ENCODE data around the gene DAB2IP. TPM values are rescaled to one million over a fixed set of nuclear protein-coding genes. Genes with fewer than 3 reads are reported as not detected.

The DAB2IP gene
- total and polyA plus RNA-seq, 2 donors from 2014 or later = 33.8 to 105 TPM

- no peak for FAIRE-seq
- H3K4me3 ChIP-seq (ENCODE audit: low read length in 3 of 3) = no peak overlapping the region
- no peak for TF ChIP-seq CTCF (IDR thresholded peaks at IDR 0.05; ENCODE audit: borderline replicate concordance, extremely low read depth, insufficient read depth)
- DNase-seq = no peak
- H3K27me3 ChIP-seq (ENCODE audit: control insufficient read depth, insufficient read depth, low read length) = no peaks in the 10 kb centered on the region
- H3K27ac ChIP-seq (ENCODE audit: low read depth in 2 of 2, low read length in 2 of 2) = no peak overlapping the region
- no peaks in the 10 kb centered on the region for H3K9me3 ChIP-seq (ENCODE audit: control insufficient read depth in 2 of 3, insufficient read depth in 1 of 3, low read length in 3 of 3)
- peaks cover 0 to 42% (median 42%) of the 10 kb centered on the region in 3 donors for H3K4me1 ChIP-seq (ENCODE audit: control insufficient read depth in 2 of 3, insufficient read depth in 2 of 3, low read depth in 1 of 3, low read length in 3 of 3)
- H3K36me3 ChIP-seq (ENCODE audit: control insufficient read depth in 2 of 3, insufficient read depth in 3 of 3, low read length in 3 of 3) = peaks cover 0 to 39% (median 24%) of the 10 kb centered on the region in 3 donors
- intact Hi-C loops (cut with DNase I) = no loop called here
- peak overlapping the region in 1 of 3 donors; percentile 40 for H3K9ac ChIP-seq (ENCODE audit: low read length in 3 of 3)
These were observed 105.2 kb downstream of the DAB2IP start for GRCh38 chr9:121756474-121757280.

- FAIRE-seq = no peak
These were observed 105.8 kb downstream of the DAB2IP start for GRCh38 chr9:121757281-121757585.

DNA sequence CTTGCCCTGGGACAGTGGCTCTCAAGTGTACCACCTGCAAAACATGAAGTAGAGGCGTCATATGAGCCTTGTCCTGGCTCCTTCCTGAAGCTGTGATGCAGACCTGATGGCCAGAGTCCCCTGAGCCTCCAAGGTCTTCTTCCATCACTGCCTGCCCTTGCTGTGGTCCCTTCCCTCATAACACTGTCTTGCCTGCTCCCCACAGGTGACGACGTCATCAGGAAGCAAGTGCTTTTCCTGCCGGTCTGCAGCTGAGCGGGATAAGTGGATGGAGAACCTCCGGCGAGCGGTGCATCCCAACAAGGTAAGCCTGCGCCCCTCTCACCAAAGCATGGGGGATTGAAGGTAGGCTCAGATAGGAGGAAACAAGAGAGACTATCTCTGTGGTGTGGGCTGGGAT lies 107.3 kb downstream of the DAB2IP start:
- H3K9me3 ChIP-seq (ENCODE audit: control insufficient read depth in 2 of 3, insufficient read depth in 1 of 3, low read length in 3 of 3) = no peaks in the 10 kb centered on the region
- FAIRE-seq (no peak), DNase-seq (no peak)
- intact Hi-C loops (cut with DNase I) = no loop called here
- no peaks in the 10 kb centered on the region for H3K27me3 ChIP-seq (ENCODE audit: control insufficient read depth, insufficient read depth, low read length)
- no peak overlapping the region for H3K27ac ChIP-seq (ENCODE audit: low read depth in 2 of 2, low read length in 2 of 2)
- H3K4me3 ChIP-seq (ENCODE audit: low read length in 3 of 3) = no peak overlapping the region
- TF ChIP-seq CTCF (IDR thresholded peaks at IDR 0.05; ENCODE audit: borderline replicate concordance, extremely low read depth, insufficient read depth) = no peak
- H3K4me1 ChIP-seq (ENCODE audit: control insufficient read depth in 2 of 3, insufficient read depth in 2 of 3, low read depth in 1 of 3, low read length in 3 of 3) = peaks cover 0 to 22% (median 22%) of the 10 kb centered on the region in 3 donors
- no peak overlapping the region for H3K9ac ChIP-seq (ENCODE audit: low read length in 3 of 3)
- H3K36me3 ChIP-seq (ENCODE audit: control insufficient read depth in 2 of 3, insufficient read depth in 3 of 3, low read length in 3 of 3) = peaks cover 0 to 54% (median 26%) of the 10 kb centered on the region in 3 donors

More at GRCh38 chr9:121757281-121757585, 105.8 kb downstream of the DAB2IP start:
- intact Hi-C loops (cut with DNase I) = no loop called here
- Histone ChIP-seq H3K9me3 (ENCODE audit: control insufficient read depth in 2 of 3, insufficient read depth in 1 of 3, low read length in 3 of 3) (no peaks in the 10 kb centered on the region), H3K36me3 (ENCODE audit: control insufficient read depth in 2 of 3, insufficient read depth in 3 of 3, low read length in 3 of 3) (peaks cover 0 to 44% (median 24%) of the 10 kb centered on the region in 3 donors), H3K9ac (ENCODE audit: low read length in 3 of 3) (no peak overlapping the region), H3K4me1 (ENCODE audit: control insufficient read depth in 2 of 3, insufficient read depth in 2 of 3, low read depth in 1 of 3, low read length in 3 of 3) (peaks cover 0 to 37% (median 36%) of the 10 kb centered on the region in 3 donors), H3K27me3 (ENCODE audit: control insufficient read depth, insufficient read depth, low read length) (no peaks in the 10 kb centered on the region), H3K27ac (ENCODE audit: low read depth in 2 of 2, low read length in 2 of 2) (no peak overlapping the region), H3K4me3 (ENCODE audit: low read length in 3 of 3) (no peak overlapping the region)
- no peak for DNase-seq
- TF ChIP-seq CTCF (IDR thresholded peaks at IDR 0.05; ENCODE audit: borderline replicate concordance, extremely low read depth, insufficient read depth) = no peak

Data from kidney (tissue), 14 donors.